K562 (cell line): Measurements from ENCODE around the gene MAPKAPK2. TPM values are rescaled to one million over a fixed set of nuclear protein-coding genes. Genes with fewer than 3 reads are reported as not detected.

ENCODE experiments used
- ATAC-seq: fragments of 200-7000 bp; cut with Tn5 transposase; 3 replicates; pipeline ENCODE4 v1.9.1; 2020; ENCODE audit warnings: moderate library complexity
- BruUV-seq: library from RNA; stranded (reverse); fragments of 400-500 nt; replicated peaks from 2 replicates; lab custom pipeline; 2021; lab: Mats Ljungman, UMichigan
- CTCF ChIA-PET: fragments of 300-600 bp; formaldehyde crosslinking; extraction: SDS; loops from one replicate; lab custom pipeline; 2021; ENCODE audit warnings: low intra/inter-chr PET ratio; lab: Yijun Ruan, JAX
- POLR2A ChIA-PET: fragments of 300-600, 350-650 bp; sonication (Branson Sonifier 250); formaldehyde crosslinking; extraction: SDS; loops from one replicate; lab custom pipeline; 2021; ENCODE audit warnings: antibody characterized with exemption, inconsistent platforms; lab: Yijun Ruan, JAX
- DNase-seq, 4 experiments: peaks; one replicate each; pipeline versions ENCODE4 v3.0.0 to v3.0.0-alpha.2; 2011 to 2018; ENCODE audit warnings: low spot score in 3 of 4, mixed read lengths in 3 of 4; ENCODE audit errors: extremely low read depth in 1 of 4
- FAIRE-seq: peaks from 2 replicates; lab custom pipeline; 2011; peaks lifted over from hg19 to GRCh38; lab: Jason Lieb, UNC
- H2AFZ ChIP-seq: 2 replicates; pipeline ENCODE4 v1.6.0; 2011; ENCODE audit warnings: low read depth, low read length, control low read depth, inconsistent platforms
- H3K27ac ChIP-seq: fragments of 200-600 bp; 3 replicates; pipeline ENCODE4 v1.8.0; 2011; ENCODE audit warnings: low read depth, mild to moderate bottlenecking, control low read depth, inconsistent platforms, low read length, moderate library complexity, mixed read lengths; ENCODE audit errors: extremely low read depth
- H3K27me3 ChIP-seq, 2 experiments: fragments of 300-600 bp in 1 of 2; 2 replicates in 1 of 2; 3 replicates in 1 of 2; pipeline versions ENCODE4 v1.6.0 to v1.8.0; 2011; ENCODE audit warnings: inconsistent platforms in 2 of 2, low read length in 2 of 2, mild to moderate bottlenecking in 1 of 2, mixed read lengths in 1 of 2, moderate library complexity in 1 of 2; ENCODE audit not compliant: control insufficient read depth in 2 of 2, insufficient read depth in 2 of 2
- H3K36me3 ChIP-seq: fragments of 300-600 bp; 3 replicates; pipeline ENCODE4 v1.8.0; 2011; ENCODE audit warnings: mild to moderate bottlenecking, low read length, inconsistent platforms; ENCODE audit not compliant: control insufficient read depth, insufficient read depth
- H3K4me1 ChIP-seq, 2 experiments: fragments of 200-600 bp in 1 of 2; replicated peaks in 1 of 2; 2 replicates in 1 of 2; 3 replicates in 1 of 2; pipeline versions ENCODE4 v1.5.1 to v1.8.0; 2011; ENCODE audit warnings: inconsistent platforms in 2 of 2, low read length in 2 of 2, mild to moderate bottlenecking in 1 of 2, mixed read lengths in 1 of 2, moderate library complexity in 1 of 2; ENCODE audit not compliant: control insufficient read depth in 2 of 2, insufficient read depth in 2 of 2
- H3K4me2 ChIP-seq: 2 replicates; pipeline ENCODE4 v1.6.1; 2011; ENCODE audit warnings: low read length, control low read depth, inconsistent platforms, mixed read lengths; ENCODE audit not compliant: insufficient read depth
- H3K4me3 ChIP-seq: fragments of 200-600 bp; sonication (generic), shearing (Covaris generic); 2 replicates; pipeline ENCODE4 v1.5.1; 2016; ENCODE audit warnings: control low read depth, inconsistent platforms
- H3K79me2 ChIP-seq: fragments of 200-600 bp; 3 replicates; pipeline ENCODE4 v1.8.0; 2011; ENCODE audit warnings: low read length, inconsistent platforms; ENCODE audit not compliant: control insufficient read depth, insufficient read depth
- H3K9ac ChIP-seq, 2 experiments: 2 replicates each; pipeline versions ENCODE4 v1.6.0 to v1.6.1; 2011; ENCODE audit warnings: low read depth in 2 of 2, low read length in 2 of 2, control low read depth in 1 of 2, inconsistent platforms in 1 of 2, mild to moderate bottlenecking in 1 of 2, mixed read lengths in 1 of 2; ENCODE audit not compliant: insufficient read depth in 1 of 2
- H3K9me1 ChIP-seq: one replicate; pipeline ENCODE4 v1.6.0; 2011; ENCODE audit warnings: inconsistent platforms, mild to moderate bottlenecking, low read length, moderate library complexity; ENCODE audit not compliant: control insufficient read depth, insufficient read depth
- H3K9me3 ChIP-seq: replicated peaks from 2 replicates; pipeline ENCODE4 v1.5.1; 2011; ENCODE audit warnings: low read depth, low read length, inconsistent platforms; ENCODE audit not compliant: control insufficient read depth, insufficient read depth
- H4K20me1 ChIP-seq: replicated peaks from 2 replicates; pipeline ENCODE4 v1.6.1; 2011; ENCODE audit warnings: low read length, inconsistent platforms, mixed read lengths; ENCODE audit not compliant: control insufficient read depth, insufficient read depth
- BCL6 ChIP-seq: fragments of 250-450 bp; sonication (Bioruptor Pico); IDR thresholded peaks from 2 replicates; pipeline ENCODE4 v1.4.0; 2020
- BCOR ChIP-seq: fragments of 450-650 bp; IDR thresholded peaks from 2 replicates; pipeline ENCODE4 v1.6.1; 2016
- COPS2 ChIP-seq: fragments of 450-650 bp; conservative IDR thresholded peaks from 2 replicates; pipeline ENCODE4 v1.6.1; 2016; ENCODE audit warnings: mild to moderate bottlenecking, moderate library complexity
- ETV6 ChIP-seq, 3 experiments: fragments of 150-350 bp in 1 of 3; sonication (generic) in 1 of 3; formaldehyde crosslinking in 1 of 3; IDR thresholded peaks; 2 replicates each; pipeline versions ENCODE4 v1.6.1 to v1.8.0; 2014 to 2022; ENCODE audit warnings: borderline replicate concordance in 2 of 3, low read depth in 2 of 3, antibody characterized with exemption in 1 of 3, low read length in 1 of 3, mild to moderate bottlenecking in 1 of 3, missing genetic modification reagents in 1 of 3
- GATAD2A ChIP-seq: fragments of 450-650 bp; IDR thresholded peaks from 2 replicates; pipeline ENCODE4 v1.6.1; 2017
- L3MBTL2 ChIP-seq: fragments of 450-650 bp; IDR thresholded peaks from 2 replicates; pipeline ENCODE4 v1.6.1; 2016; ENCODE audit warnings: mild to moderate bottlenecking, moderate library complexity
- POLR2G ChIP-seq: fragments of 200-400 bp; formaldehyde crosslinking; IDR thresholded peaks from 2 replicates; pipeline ENCODE4 v1.6.1; 2017; ENCODE audit warnings: low read depth, mild to moderate bottlenecking, antibody characterized with exemption, low read length, moderate library complexity
- PURB ChIP-seq: sonication (generic); formaldehyde crosslinking; IDR thresholded peaks from 2 replicates; pipeline ENCODE4 v1.9.0; 2021; ENCODE audit warnings: low read depth, mild to moderate bottlenecking, missing genetic modification reagents
- TBP ChIP-seq: optimal IDR thresholded peaks from 2 replicates; pipeline ENCODE3; 2011; ENCODE audit warnings: low read depth, low read length, improper control_type of control experiment
- ZFP36 ChIP-seq: fragments of 150-350 bp; IDR thresholded peaks from 2 replicates; pipeline ENCODE4 v1.6.1; 2018; ENCODE audit warnings: low read length, low read depth; ENCODE audit not compliant: partially characterized antibody
- ZNF316 ChIP-seq: fragments of 450-650 bp; IDR thresholded peaks from 2 replicates; pipeline ENCODE4 v1.6.1; 2016
- WGBS: fragments of 100-300 bp; shearing (Covaris generic); methylation state at CpG from one replicate; pipeline ENCODE4 v1.1.6; 2016; ENCODE audit warnings: low coverage, mixed read lengths; ENCODE audit not compliant: insufficient coverage; ENCODE audit errors: missing lambda C conversion rate; 5-methylcytosine and 5-hydroxymethylcytosine counted together
- in situ Hi-C: fragments of 300-500 bp; cut with MboI; formaldehyde crosslinking; loops from 4 replicates; pipeline ENCODE4 v1.15.0; 2018; ENCODE audit warnings: inconsistent platforms, mixed read lengths
- intact Hi-C: fragments of 100-400 bp; cut with micrococcal nuclease; formaldehyde crosslinking; loops from 2 replicates; pipeline ENCODE4 v1.14.2; 2022
- polyA plus RNA-seq, 8 experiments: library from polyadenylated mRNA; depleted of rRNA in 4 of 8; stranded (reverse) in 5 of 8; unstranded in 3 of 8; fragments of >200 nt; fragmentation: Nextera tagmentation in 2 of 8; fragmentation: Illumina TruSeq in 1 of 8; extraction: Ambion mirVana in 2 of 8; extraction: Trizol in 1 of 8; gene quantifications; 2 replicates each; pipeline versions ENCODE4 v1.2.1 to v1.2.3, GENCODE V29; 2011 to 2014; ENCODE audit warnings: inconsistent platforms in 1 of 8, missing spikeins in 1 of 8
- total RNA-seq, 7 experiments: library from RNA; depleted of rRNA in 6 of 7; stranded (reverse); fragments of >200 nt in 6 of 7; fragmentation: Illumina TruSeq in 2 of 7; extraction: Trizol in 2 of 7; gene quantifications; 2 replicates each; pipeline versions ENCODE4 v1.2.1 to v1.2.3, GENCODE V29; 2011 to 2021; ENCODE audit warnings: low replicate concordance in 1 of 7
- TF ChIP-seq, protein P1 (sequence below): fragments of 450-650 bp; IDR thresholded peaks from one replicate; pipeline ENCODE4 v1.6.1; 2018; ENCODE audit warnings: mild to moderate bottlenecking, moderate library complexity; ENCODE audit not compliant: partially characterized antibody
- TF ChIP-seq, protein P2 (sequence below): fragments of 250-450 bp; sonication (Bioruptor Pico); IDR thresholded peaks from 2 replicates; pipeline ENCODE4 v1.4.0; 2020; ENCODE audit warnings: mild to moderate bottlenecking, moderate library complexity, borderline replicate concordance
- TF ChIP-seq, protein P3 (sequence below): sonication (generic); formaldehyde crosslinking; IDR thresholded peaks from 2 replicates; pipeline ENCODE4 v1.8.1; 2022; ENCODE audit warnings: missing genetic modification reagents

The MAPKAPK2 gene
- total and polyA plus RNA-seq, 9 of the 15 experiments (the other 6 are each of a cell fraction or from before 2014, with no cell fraction given): 0.63 to 94.2 (median 52.1) TPM

DNA sequence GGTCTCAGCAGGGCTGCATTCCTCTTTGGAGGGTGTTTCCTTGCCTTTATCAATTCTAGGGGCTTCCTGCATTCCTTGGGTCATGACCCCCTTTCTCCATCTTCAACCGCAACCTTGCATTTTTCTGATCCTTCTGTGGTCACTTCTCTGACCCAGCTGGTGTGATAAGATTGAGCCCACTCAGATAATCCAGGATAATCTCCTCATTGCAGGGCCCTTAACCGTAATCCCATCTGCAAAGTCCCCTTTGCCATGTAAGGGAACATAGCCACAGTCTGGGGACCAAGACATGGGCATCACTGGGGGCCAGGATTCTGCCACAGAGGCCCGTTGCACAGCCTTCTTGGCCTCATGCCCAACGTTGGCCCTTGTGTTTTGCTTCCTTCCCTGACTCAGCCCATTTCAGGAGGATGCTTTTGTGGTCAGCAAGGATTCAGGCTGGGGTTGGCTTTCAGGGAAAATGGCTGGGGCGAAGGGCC, 50.9 kb downstream of the MAPKAPK2 start (continued):
- TF ChIP-seq ETV6 (IDR thresholded peaks at IDR 0.05; ENCODE audit: borderline replicate concordance in 1 of 2, low read depth in 2 of 2, low read length in 1 of 2): peak in 1 of 2 experiments; percentile 94; a peak in 2 of 4 replicates
- TF ChIP-seq ETV6 (CRISPR knock-in tag; IDR thresholded peaks at IDR 0.05; ENCODE audit: borderline replicate concordance): 0 out of 2 replicates have a peak, but pooled peaks have one; percentile 40
- peak; percentile 77 for TF ChIP-seq BCL6 (CRISPR knock-in tag)
- no peak for TF ChIP-seq COPS2
- peak; percentile 70 for TF ChIP-seq ZNF316
- TF ChIP-seq, protein P1, sequence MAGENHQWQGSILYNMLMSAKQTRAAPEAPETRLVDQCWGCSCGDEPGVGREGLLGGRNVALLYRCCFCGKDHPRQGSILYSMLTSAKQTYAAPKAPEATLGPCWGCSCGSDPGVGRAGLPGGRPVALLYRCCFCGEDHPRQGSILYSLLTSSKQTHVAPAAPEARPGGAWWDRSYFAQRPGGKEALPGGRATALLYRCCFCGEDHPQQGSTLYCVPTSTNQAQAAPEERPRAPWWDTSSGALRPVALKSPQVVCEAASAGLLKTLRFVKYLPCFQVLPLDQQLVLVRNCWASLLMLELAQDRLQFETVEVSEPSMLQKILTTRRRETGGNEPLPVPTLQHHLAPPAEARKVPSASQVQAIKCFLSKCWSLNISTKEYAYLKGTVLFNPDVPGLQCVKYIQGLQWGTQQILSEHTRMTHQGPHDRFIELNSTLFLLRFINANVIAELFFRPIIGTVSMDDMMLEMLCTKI: no peak
- no peak for TF ChIP-seq L3MBTL2
- peak; percentile 84; the same call in 1 of the 2 replicates for TF ChIP-seq BCOR

DNA sequence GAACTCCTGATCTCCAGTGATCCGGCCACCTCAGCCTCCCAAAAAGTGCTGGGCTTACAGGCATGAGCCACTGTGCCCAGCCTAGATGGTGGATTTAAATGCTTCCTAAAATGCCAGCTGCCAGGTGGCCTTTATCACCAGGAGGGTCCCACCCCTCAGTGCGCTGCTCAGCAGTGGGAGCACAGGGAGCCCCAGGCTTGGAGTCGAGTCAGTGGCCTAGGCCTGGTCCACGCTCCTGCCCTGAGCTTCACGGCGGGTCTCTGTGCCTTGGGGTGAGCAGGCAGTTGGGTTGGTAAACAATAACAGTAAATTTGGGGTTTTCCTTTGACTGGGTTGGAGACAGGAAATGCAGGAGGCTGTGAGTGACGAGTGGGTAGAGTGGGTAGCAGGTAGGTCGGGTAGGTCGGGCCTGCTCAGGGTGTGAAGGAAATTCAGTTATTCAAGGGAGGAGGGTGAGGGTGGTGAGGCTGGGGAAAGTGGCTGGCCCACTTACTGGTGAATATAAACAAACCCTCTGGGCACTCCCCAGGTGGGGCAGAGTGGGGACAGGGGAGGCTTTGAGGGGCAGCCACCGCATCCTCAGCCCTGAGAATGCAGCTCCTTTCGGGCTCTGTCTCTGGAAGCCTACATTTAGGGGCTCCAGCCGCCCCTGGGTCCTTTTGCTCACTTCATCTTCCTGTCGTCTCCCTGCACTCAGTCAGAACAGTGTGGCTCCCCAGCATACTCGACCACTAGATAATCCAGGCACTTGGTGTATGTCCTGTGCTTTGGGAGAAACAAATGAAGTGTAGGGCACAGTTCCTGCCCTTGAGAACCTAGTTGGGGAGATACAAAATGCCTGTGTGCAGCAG, 52.4 kb downstream of the MAPKAPK2 start:
- Histone ChIP-seq H3K4me1 (peaks cover 10 to 17% of the 10 kb centered on the region in 2 experiments), H3K79me2 (no peaks in the 10 kb centered on the region), H2AFZ (no peak overlapping the region), H3K36me3 (peaks cover 23% of the 10 kb centered on the region; the same call in 2 of the 3 replicates), H4K20me1 (peaks cover 36% of the 10 kb centered on the region), H3K9ac (peak overlapping the region in 1 of 2 experiments; percentile 40; a peak in 1 of 4 replicates), H3K4me3 (no peak overlapping the region), H3K9me3 (no peaks in the 10 kb centered on the region), H3K27me3 (peaks cover 11% of the 10 kb centered on the region in 2 experiments), H3K27ac (no peak overlapping the region), H3K9me1 (peaks cover 13% of the 10 kb centered on the region), H3K4me2 (no peak overlapping the region)
- in situ Hi-C loops (loop anchor here (5.0 kb wide), 3 partner anchors 65 to 245 kb away; no protein-coding TSS in a partner anchor), intact Hi-C loops (loop anchor here (5.0 to 10.0 kb wide), 3 partner anchors 242 to 760 kb away; partner anchors contain the start of gene CR1)
- DNase-seq: no peak
- ChIA-PET CTCF (interaction anchor here (1.6 to 2.1 kb wide), 2 partner anchors 71 to 175 kb away, joined by 6 to 10 read pairs; no protein-coding TSS in a partner anchor), POLR2A (interaction anchor here (0.6 to 1.3 kb wide), 3 partner anchors 12 to 196 kb away, joined by 3 read pairs; no protein-coding TSS in a partner anchor)
- no peak for ATAC-seq
- no peak for FAIRE-seq
- BruUV-seq: no TSS peak
- 76% methylated on average over 14 of the region's 14 CpGs for WGBS
- TF ChIP-seq, protein P2, sequence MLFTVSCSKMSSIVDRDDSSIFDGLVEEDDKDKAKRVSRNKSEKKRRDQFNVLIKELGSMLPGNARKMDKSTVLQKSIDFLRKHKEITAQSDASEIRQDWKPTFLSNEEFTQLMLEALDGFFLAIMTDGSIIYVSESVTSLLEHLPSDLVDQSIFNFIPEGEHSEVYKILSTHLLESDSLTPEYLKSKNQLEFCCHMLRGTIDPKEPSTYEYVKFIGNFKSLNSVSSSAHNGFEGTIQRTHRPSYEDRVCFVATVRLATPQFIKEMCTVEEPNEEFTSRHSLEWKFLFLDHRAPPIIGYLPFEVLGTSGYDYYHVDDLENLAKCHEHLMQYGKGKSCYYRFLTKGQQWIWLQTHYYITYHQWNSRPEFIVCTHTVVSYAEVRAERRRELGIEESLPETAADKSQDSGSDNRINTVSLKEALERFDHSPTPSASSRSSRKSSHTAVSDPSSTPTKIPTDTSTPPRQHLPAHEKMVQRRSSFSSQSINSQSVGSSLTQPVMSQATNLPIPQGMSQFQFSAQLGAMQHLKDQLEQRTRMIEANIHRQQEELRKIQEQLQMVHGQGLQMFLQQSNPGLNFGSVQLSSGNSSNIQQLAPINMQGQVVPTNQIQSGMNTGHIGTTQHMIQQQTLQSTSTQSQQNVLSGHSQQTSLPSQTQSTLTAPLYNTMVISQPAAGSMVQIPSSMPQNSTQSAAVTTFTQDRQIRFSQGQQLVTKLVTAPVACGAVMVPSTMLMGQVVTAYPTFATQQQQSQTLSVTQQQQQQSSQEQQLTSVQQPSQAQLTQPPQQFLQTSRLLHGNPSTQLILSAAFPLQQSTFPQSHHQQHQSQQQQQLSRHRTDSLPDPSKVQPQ (CRISPR knock-in tag): no peak
- TF ChIP-seq TBP: no peak
- no peak for TF ChIP-seq GATAD2A
- TF ChIP-seq POLR2G: peak; percentile 50
- TF ChIP-seq PURB (CRISPR knock-in tag): no peak
- TF ChIP-seq ZFP36: no peak
- TF ChIP-seq, protein P3, sequence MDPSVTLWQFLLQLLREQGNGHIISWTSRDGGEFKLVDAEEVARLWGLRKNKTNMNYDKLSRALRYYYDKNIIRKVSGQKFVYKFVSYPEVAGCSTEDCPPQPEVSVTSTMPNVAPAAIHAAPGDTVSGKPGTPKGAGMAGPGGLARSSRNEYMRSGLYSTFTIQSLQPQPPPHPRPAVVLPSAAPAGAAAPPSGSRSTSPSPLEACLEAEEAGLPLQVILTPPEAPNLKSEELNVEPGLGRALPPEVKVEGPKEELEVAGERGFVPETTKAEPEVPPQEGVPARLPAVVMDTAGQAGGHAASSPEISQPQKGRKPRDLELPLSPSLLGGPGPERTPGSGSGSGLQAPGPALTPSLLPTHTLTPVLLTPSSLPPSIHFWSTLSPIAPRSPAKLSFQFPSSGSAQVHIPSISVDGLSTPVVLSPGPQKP (CRISPR knock-in tag): no peak
